Endothelial cell of umbilical vein (primary cell): ENCODE results near the gene NUDCD3. TPM values are rescaled to one million over a fixed set of nuclear protein-coding genes. Genes with fewer than 3 reads are reported as not detected.

ENCODE experiments used
- BruUV-seq: library from RNA; stranded (reverse); fragments of 400-500 nt; replicated peaks from 2 replicates; lab custom pipeline; 2021; lab: Mats Ljungman, UMichigan
- CTCF ChIA-PET: fragments of 300-600, 350-600 bp; sonication (Branson Sonifier 250); formaldehyde crosslinking; loops from one replicate; lab custom pipeline; 2021; ENCODE audit warnings: antibody characterized with exemption, inconsistent platforms; lab: Charles Lee
- POLR2A ChIA-PET: fragments of 300-600, 350-600 bp; sonication (Branson Sonifier 250); formaldehyde crosslinking; loops from one replicate; lab custom pipeline; 2021; ENCODE audit warnings: antibody characterized with exemption, inconsistent platforms; lab: Charles Lee
- DNase-seq: peaks from one replicate; pipeline ENCODE4 v3.0.0-alpha.2; 2011; ENCODE audit warnings: low read depth, low spot score
- FAIRE-seq: peaks from 2 replicates; lab custom pipeline; 2011; peaks lifted over from hg19 to GRCh38; lab: Jason Lieb, UNC
- H2AFZ ChIP-seq: 2 replicates; pipeline ENCODE4 v1.6.0; 2012; ENCODE audit warnings: low read depth, low read length, control low read depth, inconsistent platforms
- H3K27ac ChIP-seq: 2 replicates; pipeline ENCODE4 v1.5.1; 2011; ENCODE audit warnings: low read depth, mild to moderate bottlenecking, control low read depth, low read length, moderate library complexity; ENCODE audit not compliant: insufficient read depth
- H3K27me3 ChIP-seq, 2 experiments: 2 replicates each; pipeline versions ENCODE4 v1.6.0 to v1.6.1; 2011; ENCODE audit warnings: low read length in 2 of 2, mixed read lengths in 1 of 2; ENCODE audit not compliant: control insufficient read depth in 2 of 2, insufficient read depth in 2 of 2
- H3K36me3 ChIP-seq, 2 experiments: 2 replicates in 1 of 2; 3 replicates in 1 of 2; pipeline ENCODE4 v1.5.1; 2011; ENCODE audit warnings: low read length in 2 of 2, mild to moderate bottlenecking in 1 of 2, moderate library complexity in 1 of 2; ENCODE audit not compliant: control insufficient read depth in 2 of 2, insufficient read depth in 2 of 2; ENCODE audit errors: extremely low read depth in 1 of 2
- H3K4me1 ChIP-seq: 3 replicates; pipeline ENCODE4 v1.5.1; 2011; ENCODE audit warnings: mild to moderate bottlenecking, low read length; ENCODE audit not compliant: control insufficient read depth, insufficient read depth; ENCODE audit errors: extremely low read depth
- H3K4me2 ChIP-seq: 2 replicates; pipeline ENCODE4 v1.6.1; 2011; ENCODE audit warnings: low read length, control low read depth, mixed read lengths; ENCODE audit not compliant: insufficient read depth
- H3K4me3 ChIP-seq, 3 experiments: fragments of 200-600 bp in 1 of 3; sonication (generic), shearing (Covaris generic) in 1 of 3; replicated peaks in 1 of 3; 2 replicates each; pipeline ENCODE4 v1.5.1; 2011 to 2016; ENCODE audit warnings: control low read depth in 3 of 3, low read length in 3 of 3, mild to moderate bottlenecking in 2 of 3, inconsistent platforms in 1 of 3, low read depth in 1 of 3, moderate library complexity in 1 of 3; ENCODE audit not compliant: insufficient read depth in 1 of 3
- H3K79me2 ChIP-seq: 2 replicates; pipeline ENCODE4 v1.6.0; 2012; ENCODE audit warnings: low read length, inconsistent platforms; ENCODE audit not compliant: control insufficient read depth, insufficient read depth
- H3K9ac ChIP-seq: replicated peaks from 2 replicates; pipeline ENCODE3; 2011; ENCODE audit warnings: low read length, control low read depth; ENCODE audit not compliant: insufficient read depth; ENCODE audit errors: extremely low read depth
- H3K9me1 ChIP-seq: replicated peaks from 3 replicates; pipeline ENCODE4 v1.6.0; 2011; ENCODE audit warnings: mild to moderate bottlenecking, low read length; ENCODE audit not compliant: control insufficient read depth, insufficient read depth; ENCODE audit errors: extremely low read depth
- H3K9me3 ChIP-seq: replicated peaks from 2 replicates; pipeline ENCODE4 v1.5.1; 2012; ENCODE audit warnings: low read length, inconsistent platforms; ENCODE audit not compliant: control insufficient read depth, insufficient read depth
- H4K20me1 ChIP-seq: replicated peaks from 2 replicates; pipeline ENCODE3; 2011; ENCODE audit warnings: mild to moderate bottlenecking, low read length; ENCODE audit not compliant: control insufficient read depth, insufficient read depth; ENCODE audit errors: extremely low read depth
- EZH2 ChIP-seq: IDR thresholded peaks from 2 replicates; pipeline ENCODE4 v1.6.1; 2012; ENCODE audit warnings: borderline replicate concordance, low read depth, mild to moderate bottlenecking, moderate library complexity, low read length, inconsistent platforms; ENCODE audit not compliant: severe bottlenecking
- GATA2 ChIP-seq: IDR thresholded peaks from 2 replicates; pipeline ENCODE4 v1.7.0; 2011; ENCODE audit warnings: low read depth, mild to moderate bottlenecking, moderate library complexity, mixed read lengths, low read length; ENCODE audit not compliant: insufficient read length, insufficient read depth
- JUN ChIP-seq: IDR thresholded peaks from 2 replicates; pipeline ENCODE4 v1.6.1; 2011; ENCODE audit warnings: borderline replicate concordance, low read depth; ENCODE audit not compliant: insufficient read length, insufficient read depth
- MYC ChIP-seq: IDR thresholded peaks from one replicate; pipeline ENCODE4 v1.6.1; 2011; ENCODE audit warnings: mild to moderate bottlenecking, low read depth, low read length
- POLR2A ChIP-seq: IDR thresholded peaks from 2 replicates; pipeline ENCODE4 v1.6.1; 2012; ENCODE audit warnings: low read depth, mild to moderate bottlenecking, control low read depth, low read length
- POLR2AphosphoS5 ChIP-seq: IDR thresholded peaks from 2 replicates; pipeline ENCODE4 v1.6.1; 2012; ENCODE audit warnings: low read depth, mild to moderate bottlenecking, control low read depth, low read length, moderate library complexity; ENCODE audit not compliant: insufficient read depth
- dilution Hi-C: fragments of 300-500 bp; cut with MboI; formaldehyde crosslinking; loops from one replicate; pipeline ENCODE4 v1.15.0; 2019; ENCODE audit warnings: low sequenced_read_pairs; ENCODE audit not compliant: extremely low pct_ligation_motif_present
- intact Hi-C: fragments of 100-400 bp; cut with micrococcal nuclease; formaldehyde crosslinking; loops from one replicate; pipeline ENCODE4 v1.10.0; 2022
- polyA plus RNA-seq, 4 experiments: library from polyadenylated mRNA; depleted of rRNA in 3 of 4; stranded (reverse) in 3 of 4; unstranded in 1 of 4; fragments of >200 nt; gene quantifications; 2 replicates each; pipeline versions ENCODE4 v1.2.1 to v1.2.3, GENCODE V29; 2011 to 2012; ENCODE audit warnings: missing spikeins in 1 of 4
- total RNA-seq: library from RNA; stranded (reverse); gene quantifications from 2 replicates; pipeline ENCODE4 v1.2.3, GENCODE V29; 2021
- TF ChIP-seq, protein P1 (sequence below), 2 donors: IDR thresholded peaks; 1 replicate in 1 of 2; 2 replicates in 1 of 2; pipeline ENCODE4 v1.5.1; 2011; ENCODE audit warnings: low read length in 2 of 2, mild to moderate bottlenecking in 2 of 2, moderate library complexity in 2 of 2, control low read depth in 1 of 2, inconsistent platforms in 1 of 2, low read depth in 1 of 2; ENCODE audit not compliant: insufficient read depth in 1 of 2; ENCODE audit errors: extremely low read depth in 1 of 2

NUDCD3 gene
- total and polyA plus RNA-seq, 2 donors (not counting 3 experiments of a cell fraction or from before 2014, with no cell fraction given), result 50.6 to 137 TPM

DNA sequence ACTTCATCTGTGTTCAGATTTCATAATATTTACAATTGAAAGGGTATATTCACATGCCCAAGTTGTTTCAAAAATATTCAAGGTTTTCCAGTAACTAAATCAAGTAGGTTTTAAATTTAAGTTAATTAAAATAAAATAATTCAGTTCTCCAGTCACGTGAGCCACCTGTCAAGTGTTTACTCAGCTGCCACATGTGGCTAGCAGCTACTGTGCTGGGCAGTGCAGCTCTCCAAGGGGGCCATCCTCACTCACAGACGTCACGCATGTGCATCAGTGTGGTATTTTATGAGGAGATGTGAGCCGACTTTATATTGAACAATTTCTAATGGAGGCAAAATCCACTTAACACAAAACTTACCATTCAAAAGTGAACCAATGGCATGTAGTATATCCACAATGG lies 95.4 kb downstream of the NUDCD3 start:
- Histone ChIP-seq H4K20me1 (no peaks in the 10 kb centered on the region), H3K27ac (no peak overlapping the region), H3K9me1 (no peaks in the 10 kb centered on the region), H3K9me3 (no peaks in the 10 kb centered on the region), H2AFZ (no peak overlapping the region), H3K4me1 (peaks cover 37% of the 10 kb centered on the region), H3K4me3 (no peak overlapping the region), H3K4me2 (no peak overlapping the region), H3K9ac (no peak overlapping the region), H3K27me3 (no peaks in the 10 kb centered on the region), H3K36me3 (peaks cover 0 to 4% of the 10 kb centered on the region in 2 experiments), H3K79me2 (peaks cover 8% of the 10 kb centered on the region)
- ChIA-PET POLR2A (no interaction called here), CTCF (no interaction called here)
- dilution Hi-C loops (no loop called here), intact Hi-C loops (no loop called here)
- no peak for DNase-seq
- BruUV-seq, result no TSS peak
- no peak for FAIRE-seq
- TF ChIP-seq MYC, result no peak
- TF ChIP-seq JUN, result no peak
- TF ChIP-seq POLR2AphosphoS5, result no peak
- no peak for TF ChIP-seq GATA2
- TF ChIP-seq EZH2, result no peak
- no peak for TF ChIP-seq POLR2A
- TF ChIP-seq, protein P1, sequence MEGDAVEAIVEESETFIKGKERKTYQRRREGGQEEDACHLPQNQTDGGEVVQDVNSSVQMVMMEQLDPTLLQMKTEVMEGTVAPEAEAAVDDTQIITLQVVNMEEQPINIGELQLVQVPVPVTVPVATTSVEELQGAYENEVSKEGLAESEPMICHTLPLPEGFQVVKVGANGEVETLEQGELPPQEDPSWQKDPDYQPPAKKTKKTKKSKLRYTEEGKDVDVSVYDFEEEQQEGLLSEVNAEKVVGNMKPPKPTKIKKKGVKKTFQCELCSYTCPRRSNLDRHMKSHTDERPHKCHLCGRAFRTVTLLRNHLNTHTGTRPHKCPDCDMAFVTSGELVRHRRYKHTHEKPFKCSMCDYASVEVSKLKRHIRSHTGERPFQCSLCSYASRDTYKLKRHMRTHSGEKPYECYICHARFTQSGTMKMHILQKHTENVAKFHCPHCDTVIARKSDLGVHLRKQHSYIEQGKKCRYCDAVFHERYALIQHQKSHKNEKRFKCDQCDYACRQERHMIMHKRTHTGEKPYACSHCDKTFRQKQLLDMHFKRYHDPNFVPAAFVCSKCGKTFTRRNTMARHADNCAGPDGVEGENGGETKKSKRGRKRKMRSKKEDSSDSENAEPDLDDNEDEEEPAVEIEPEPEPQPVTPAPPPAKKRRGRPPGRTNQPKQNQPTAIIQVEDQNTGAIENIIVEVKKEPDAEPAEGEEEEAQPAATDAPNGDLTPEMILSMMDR (IDR thresholded peaks at IDR 0.05; ENCODE audit: extremely low read depth in 1 of 2, insufficient read depth in 1 of 2, low read depth in 1 of 2, low read length in 2 of 2), result no peak
